Coronary artery (tissue), 2 donors: ENCODE results near the gene KDM1A.

Experiments used
- DNase-seq: peaks from one replicate; pipeline ENCODE4 v3.0.0-alpha.2; 2017; ENCODE audit warnings: low spot score
- H3K27ac ChIP-seq, 2 donors: fragments of 200-600 bp; sonication (generic); one replicate each; pipeline ENCODE4 v1.5.1; 2016 to 2019
- H3K4me3 ChIP-seq: fragments of 200-600 bp; sonication (generic); 2 replicates; pipeline ENCODE4 v1.5.1; 2016; ENCODE audit warnings: mild to moderate bottlenecking, moderate library complexity
- TF ChIP-seq, protein P1 (sequence below): fragments of 200-600 bp; sonication (generic); IDR thresholded peaks from one replicate; pipeline ENCODE4 v1.5.1; 2019; ENCODE audit warnings: antibody characterized with exemption

Gene KDM1A

GRCh38 chr1:23101101-23101827 lies 82.0 kb downstream of the KDM1A start:
- Histone ChIP-seq H3K4me3 (no peak overlapping the region), H3K27ac (peak overlapping the region in 1 of 2 donors; percentile 56)
- TF ChIP-seq, protein P1, sequence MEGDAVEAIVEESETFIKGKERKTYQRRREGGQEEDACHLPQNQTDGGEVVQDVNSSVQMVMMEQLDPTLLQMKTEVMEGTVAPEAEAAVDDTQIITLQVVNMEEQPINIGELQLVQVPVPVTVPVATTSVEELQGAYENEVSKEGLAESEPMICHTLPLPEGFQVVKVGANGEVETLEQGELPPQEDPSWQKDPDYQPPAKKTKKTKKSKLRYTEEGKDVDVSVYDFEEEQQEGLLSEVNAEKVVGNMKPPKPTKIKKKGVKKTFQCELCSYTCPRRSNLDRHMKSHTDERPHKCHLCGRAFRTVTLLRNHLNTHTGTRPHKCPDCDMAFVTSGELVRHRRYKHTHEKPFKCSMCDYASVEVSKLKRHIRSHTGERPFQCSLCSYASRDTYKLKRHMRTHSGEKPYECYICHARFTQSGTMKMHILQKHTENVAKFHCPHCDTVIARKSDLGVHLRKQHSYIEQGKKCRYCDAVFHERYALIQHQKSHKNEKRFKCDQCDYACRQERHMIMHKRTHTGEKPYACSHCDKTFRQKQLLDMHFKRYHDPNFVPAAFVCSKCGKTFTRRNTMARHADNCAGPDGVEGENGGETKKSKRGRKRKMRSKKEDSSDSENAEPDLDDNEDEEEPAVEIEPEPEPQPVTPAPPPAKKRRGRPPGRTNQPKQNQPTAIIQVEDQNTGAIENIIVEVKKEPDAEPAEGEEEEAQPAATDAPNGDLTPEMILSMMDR = no peak
- DNase-seq = no peak

DNA sequence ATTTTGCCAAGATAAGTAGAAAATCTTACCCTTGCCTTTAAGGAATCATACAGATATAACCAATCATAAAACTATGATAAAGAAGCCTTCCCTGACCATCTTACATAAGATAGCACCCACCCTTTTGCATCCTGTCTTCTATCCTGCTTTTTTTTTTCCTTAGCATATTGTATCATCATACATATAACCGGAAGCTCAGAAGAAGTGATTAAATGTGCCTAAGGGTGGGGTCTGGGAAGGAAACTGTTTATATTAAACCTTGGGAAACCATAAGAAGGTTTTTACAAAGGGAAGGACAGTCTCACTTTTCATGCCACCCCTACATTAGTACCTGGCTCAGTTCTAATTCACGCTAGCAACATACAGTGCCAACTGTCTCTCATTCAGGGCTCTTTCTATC lies 82.6 kb downstream of the KDM1A start:
- H3K27ac ChIP-seq = peak overlapping the region in 1 of 2 donors; percentile 56
- no peak for DNase-seq
- TF ChIP-seq, protein P1 = no peak
- no peak overlapping the region for H3K4me3 ChIP-seq

DNA sequence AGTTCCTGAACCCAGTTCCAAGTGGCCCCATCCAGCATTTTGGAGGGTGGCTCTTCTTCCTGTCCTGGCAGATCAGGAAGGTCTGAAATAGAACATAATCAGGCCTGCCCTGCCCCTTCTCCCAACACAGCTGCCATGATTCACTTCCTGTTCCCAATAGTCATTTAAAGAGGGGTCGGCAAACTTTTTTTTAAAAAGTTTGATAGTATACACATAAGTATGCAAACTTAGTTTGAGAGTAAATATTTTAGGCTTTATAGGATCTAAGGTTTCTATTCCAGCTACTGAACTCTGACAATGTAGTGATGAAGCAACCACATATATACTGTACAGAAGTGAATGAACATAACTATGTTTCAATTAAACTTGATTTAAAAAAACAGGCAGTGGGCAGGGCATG lies 83.0 kb downstream of the KDM1A start:
- H3K27ac ChIP-seq = peak overlapping the region in 1 of 2 donors; percentile 56
- TF ChIP-seq, protein P1 = no peak
- no peak for DNase-seq
- no peak overlapping the region for H3K4me3 ChIP-seq

- TF ChIP-seq, protein P1 = no peak
- DNase-seq = no peak
- no peak overlapping the region for H3K4me3 ChIP-seq
- H3K27ac ChIP-seq = peak overlapping the region in 1 of 2 donors; percentile 19
These were observed 84.0 kb downstream of the KDM1A start for GRCh38 chr1:23103001-23103889.

DNA sequence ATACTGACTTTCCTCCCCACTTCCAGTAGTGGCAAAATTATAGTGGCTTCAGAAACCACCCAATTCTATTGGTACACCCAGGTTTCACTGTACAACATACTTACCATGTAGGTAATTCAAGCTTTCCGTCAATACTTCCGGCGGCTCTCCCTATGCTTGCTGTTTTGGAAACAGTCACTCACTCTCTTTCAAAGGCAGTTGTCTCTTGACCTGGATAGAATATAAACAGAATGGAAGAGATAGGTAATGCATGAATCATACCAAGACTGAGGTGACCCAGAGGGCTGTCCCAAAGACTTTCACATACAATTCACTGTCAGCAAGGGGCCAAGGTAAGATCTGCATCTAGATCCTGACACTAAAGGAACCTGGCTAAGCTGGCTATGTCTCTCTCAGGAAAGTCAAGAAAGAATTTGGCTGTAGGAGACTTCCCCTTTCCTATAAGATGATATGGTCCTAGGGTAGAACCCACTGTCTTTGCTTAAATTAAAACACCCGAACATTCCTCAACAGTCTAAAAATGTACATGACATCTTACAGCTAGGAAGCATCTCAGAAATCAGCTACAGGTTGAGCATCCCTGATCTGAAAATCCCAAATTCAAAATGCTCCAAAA lies 89.8 kb downstream of the KDM1A start:
- DNase-seq = no peak
- Histone ChIP-seq H3K27ac (no peak overlapping the region), H3K4me3 (no peak overlapping the region)
- TF ChIP-seq, protein P1 = no peak

DNA sequence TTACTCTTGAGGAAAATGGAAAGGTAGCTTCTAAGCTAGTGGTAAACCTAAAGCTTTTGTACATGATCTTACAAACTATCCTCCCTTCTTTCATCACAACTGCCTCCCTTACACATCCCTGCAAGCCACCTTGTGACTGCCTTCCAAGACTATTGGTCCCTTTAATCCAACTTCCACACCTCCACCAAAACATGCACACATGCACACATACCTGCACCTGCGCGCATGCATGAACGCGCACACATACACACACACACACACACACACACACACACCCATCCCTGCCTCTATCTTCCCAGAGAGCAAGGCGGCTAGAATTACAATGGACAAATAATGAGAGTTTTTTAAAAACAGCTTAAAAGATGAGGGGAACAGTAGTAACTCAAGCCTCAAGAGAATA lies 91.1 kb downstream of the KDM1A start:
- TF ChIP-seq, protein P1 = no peak
- no peak overlapping the region for H3K4me3 ChIP-seq
- no peak for DNase-seq
- no peak overlapping the region for H3K27ac ChIP-seq
